ENCODE data around the gene ADAP1.

DNA sequence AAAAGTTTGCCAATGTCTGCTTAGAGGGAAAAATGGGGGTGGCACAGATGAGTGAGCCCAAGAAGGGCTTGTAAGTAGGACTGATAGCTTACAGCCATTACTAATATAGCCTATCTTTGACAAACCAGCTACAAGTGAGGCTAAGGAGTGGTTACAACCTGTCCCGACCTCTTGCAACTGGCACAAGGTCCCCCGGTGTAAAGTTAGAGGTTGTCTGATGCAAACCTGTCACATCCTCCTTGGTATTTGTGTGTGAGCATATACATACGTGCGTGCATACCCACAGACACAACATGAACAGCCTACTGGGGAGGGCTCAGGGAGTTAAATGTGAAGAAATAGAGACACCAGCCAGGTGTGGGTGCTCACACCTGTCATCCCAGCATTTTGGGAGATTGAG, 14.6 kb downstream of the ADAP1 start:
- no peak for TF ChIP-seq EZH2phosphoT487 (IDR thresholded peaks at IDR 0.05; ENCODE audit: borderline replicate concordance)
- TF ChIP-seq, protein P1, sequence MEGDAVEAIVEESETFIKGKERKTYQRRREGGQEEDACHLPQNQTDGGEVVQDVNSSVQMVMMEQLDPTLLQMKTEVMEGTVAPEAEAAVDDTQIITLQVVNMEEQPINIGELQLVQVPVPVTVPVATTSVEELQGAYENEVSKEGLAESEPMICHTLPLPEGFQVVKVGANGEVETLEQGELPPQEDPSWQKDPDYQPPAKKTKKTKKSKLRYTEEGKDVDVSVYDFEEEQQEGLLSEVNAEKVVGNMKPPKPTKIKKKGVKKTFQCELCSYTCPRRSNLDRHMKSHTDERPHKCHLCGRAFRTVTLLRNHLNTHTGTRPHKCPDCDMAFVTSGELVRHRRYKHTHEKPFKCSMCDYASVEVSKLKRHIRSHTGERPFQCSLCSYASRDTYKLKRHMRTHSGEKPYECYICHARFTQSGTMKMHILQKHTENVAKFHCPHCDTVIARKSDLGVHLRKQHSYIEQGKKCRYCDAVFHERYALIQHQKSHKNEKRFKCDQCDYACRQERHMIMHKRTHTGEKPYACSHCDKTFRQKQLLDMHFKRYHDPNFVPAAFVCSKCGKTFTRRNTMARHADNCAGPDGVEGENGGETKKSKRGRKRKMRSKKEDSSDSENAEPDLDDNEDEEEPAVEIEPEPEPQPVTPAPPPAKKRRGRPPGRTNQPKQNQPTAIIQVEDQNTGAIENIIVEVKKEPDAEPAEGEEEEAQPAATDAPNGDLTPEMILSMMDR (conservative IDR thresholded peaks at IDR 0.05; ENCODE audit: low read length) = no peak

All from Loucy (cell line).